CD4-positive, alpha-beta T cell (primary cell): ENCODE measurements around the gene C2CD4C. TPM values are rescaled to one million over a fixed set of nuclear protein-coding genes. Genes with fewer than 3 reads are reported as not detected.

ENCODE experiments used
- ATAC-seq: fragments of 200-7000 bp; cut with Tn5 transposase; one replicate; pipeline ENCODE4 v1.10.0; 2022; ENCODE audit warnings: mild to moderate bottlenecking; ENCODE audit not compliant: poor library complexity
- CTCF ChIA-PET: fragments of 350-600 bp; sonication (Branson Sonifier 250); formaldehyde crosslinking; loops from one replicate; lab custom pipeline; 2021; ENCODE audit warnings: antibody characterized with exemption, inconsistent platforms; lab: Charles Lee
- POLR2A ChIA-PET: fragments of 350-600 bp; sonication (Branson Sonifier 250); formaldehyde crosslinking; loops from one replicate; lab custom pipeline; 2021; ENCODE audit warnings: antibody characterized with exemption, inconsistent platforms; lab: Charles Lee
- DNase-seq, 14 experiments: peaks; one replicate each; pipeline ENCODE4 v3.0.0-alpha.2; 2013 to 2020; ENCODE audit warnings: mixed read lengths in 2 of 14
- H3K27ac ChIP-seq, 2 donors: one replicate each; pipeline versions ENCODE4 v1.5.1 to v1.7.0; 2013; ENCODE audit warnings: low read length in 2 of 2, low read depth in 1 of 2, mild to moderate bottlenecking in 1 of 2
- H3K27me3 ChIP-seq, 2 experiments: 1 replicate in 1 of 2; 2 replicates in 1 of 2; pipeline versions ENCODE4 v1.6.1 to v1.7.0; 2013; ENCODE audit warnings: low read length in 2 of 2, control low read depth in 1 of 2, mild to moderate bottlenecking in 1 of 2, moderate library complexity in 1 of 2; ENCODE audit not compliant: insufficient read depth in 2 of 2, control insufficient read depth in 1 of 2
- H3K36me3 ChIP-seq: one replicate; pipeline ENCODE4 v1.6.1; 2013; ENCODE audit warnings: low read length, control low read depth; ENCODE audit not compliant: insufficient read depth
- H3K4me1 ChIP-seq: one replicate; pipeline ENCODE4 v1.6.1; 2013; ENCODE audit warnings: low read length, control low read depth; ENCODE audit not compliant: insufficient read depth
- H3K4me3 ChIP-seq: one replicate; pipeline ENCODE4 v1.5.1; 2013; ENCODE audit warnings: mild to moderate bottlenecking, low read length, moderate library complexity
- H3K9me3 ChIP-seq, 2 experiments: 1 replicate in 1 of 2; 2 replicates in 1 of 2; pipeline versions ENCODE4 v1.6.1 to v1.7.0; 2013; ENCODE audit warnings: low read length in 2 of 2, mild to moderate bottlenecking in 2 of 2, control low read depth in 1 of 2, moderate library complexity in 1 of 2; ENCODE audit not compliant: control insufficient read depth in 1 of 2, insufficient read depth in 1 of 2
- H3K27ac Mint-ChIP-seq: one replicate; pipeline ENCODE4 v1.8.0; 2020; ENCODE audit warnings: mixed read lengths
- H3K27me3 Mint-ChIP-seq: one replicate; pipeline ENCODE4 v1.8.0; 2021; ENCODE audit warnings: mixed read lengths
- H3K36me3 Mint-ChIP-seq: one replicate; pipeline ENCODE4 v1.8.0; 2021; ENCODE audit warnings: low read depth, mixed read lengths
- H3K4me1 Mint-ChIP-seq: one replicate; pipeline ENCODE4 v1.8.0; 2021; ENCODE audit warnings: low read depth, mixed read lengths
- H3K4me3 Mint-ChIP-seq: one replicate; pipeline ENCODE4 v1.8.0; 2020; ENCODE audit warnings: mild to moderate bottlenecking, mixed read lengths
- H3K9me3 Mint-ChIP-seq: one replicate; pipeline ENCODE4 v1.8.0; 2020; ENCODE audit warnings: mixed read lengths
- intact Hi-C, 2 experiments: fragments of 100-400 bp; cut with DNase I in 1 of 2; cut with micrococcal nuclease in 1 of 2; formaldehyde crosslinking; loops; one replicate each; pipeline versions ENCODE4 v1.15.1 to v1.9.0; 2023 to 2025; cut with DNase I, micrococcal nuclease
- total RNA-seq, 174 experiments: library from RNA in 2 of 174; stranded (reverse) in 2 of 174; gene quantifications; one replicate each; pipeline ENCODE4 v1.2.3 and lab custom pipeline; 2021 to 2026
- TF ChIP-seq, protein P1 (sequence below): fragments of 200-600 bp; IDR thresholded peaks from one replicate; pipeline ENCODE4 v1.8.0; 2022; ENCODE audit warnings: antibody characterized with exemption, mild to moderate bottlenecking

Gene C2CD4C
- total RNA-seq, 2 experiments from 2014 or later = not detected

DNA sequence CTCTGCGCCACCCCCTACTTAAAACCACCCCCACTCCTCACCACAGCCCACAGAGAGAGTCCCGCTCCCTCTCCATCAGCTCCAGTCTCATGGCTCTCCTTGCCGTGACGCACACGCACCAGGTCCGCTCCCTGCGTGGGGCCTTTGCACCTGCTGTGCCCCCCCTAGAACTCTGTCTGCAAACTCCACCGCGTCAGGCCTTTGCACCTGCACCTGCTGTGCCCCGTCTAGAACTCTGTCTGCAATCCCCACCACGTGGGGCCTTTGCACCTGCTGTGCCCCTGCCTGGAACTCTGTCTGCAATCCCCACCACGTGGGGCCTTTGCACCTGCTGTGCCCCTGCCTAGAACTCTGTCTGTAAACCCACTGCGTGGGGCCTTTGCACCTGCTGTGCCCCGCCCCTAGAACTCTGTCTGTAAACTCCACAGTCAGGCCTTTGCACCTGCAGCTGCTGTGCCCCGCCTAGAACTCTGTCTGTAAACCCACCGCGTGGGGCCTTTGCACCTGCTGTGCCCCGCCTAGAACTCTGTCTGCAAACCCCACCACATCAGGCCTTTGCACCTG, 47.7 kb upstream of the C2CD4C start:
- CTCF ChIA-PET = no interaction called here
- peaks cover 0 to 17% of the 10 kb centered on the region in 2 experiments for H3K9me3 ChIP-seq
- intact Hi-C loops = no loop called here
- no peak overlapping the region for H3K27ac ChIP-seq
- TF ChIP-seq, protein P1, sequence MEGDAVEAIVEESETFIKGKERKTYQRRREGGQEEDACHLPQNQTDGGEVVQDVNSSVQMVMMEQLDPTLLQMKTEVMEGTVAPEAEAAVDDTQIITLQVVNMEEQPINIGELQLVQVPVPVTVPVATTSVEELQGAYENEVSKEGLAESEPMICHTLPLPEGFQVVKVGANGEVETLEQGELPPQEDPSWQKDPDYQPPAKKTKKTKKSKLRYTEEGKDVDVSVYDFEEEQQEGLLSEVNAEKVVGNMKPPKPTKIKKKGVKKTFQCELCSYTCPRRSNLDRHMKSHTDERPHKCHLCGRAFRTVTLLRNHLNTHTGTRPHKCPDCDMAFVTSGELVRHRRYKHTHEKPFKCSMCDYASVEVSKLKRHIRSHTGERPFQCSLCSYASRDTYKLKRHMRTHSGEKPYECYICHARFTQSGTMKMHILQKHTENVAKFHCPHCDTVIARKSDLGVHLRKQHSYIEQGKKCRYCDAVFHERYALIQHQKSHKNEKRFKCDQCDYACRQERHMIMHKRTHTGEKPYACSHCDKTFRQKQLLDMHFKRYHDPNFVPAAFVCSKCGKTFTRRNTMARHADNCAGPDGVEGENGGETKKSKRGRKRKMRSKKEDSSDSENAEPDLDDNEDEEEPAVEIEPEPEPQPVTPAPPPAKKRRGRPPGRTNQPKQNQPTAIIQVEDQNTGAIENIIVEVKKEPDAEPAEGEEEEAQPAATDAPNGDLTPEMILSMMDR = no peak
- Mint-ChIP-seq H3K4me1 (peaks cover 5% of the 10 kb centered on the region), H3K36me3 (no peaks in the 10 kb centered on the region), H3K27me3 (peaks cover 10% of the 10 kb centered on the region), H3K4me3 (no peak overlapping the region), H3K9me3 (no peaks in the 10 kb centered on the region), H3K27ac (no peak overlapping the region)
- ATAC-seq (no peak), DNase-seq (no peak)
- H3K27me3 ChIP-seq = peaks cover 14 to 20% of the 10 kb centered on the region in 2 experiments
- no peaks in the 10 kb centered on the region for H3K36me3 ChIP-seq
- H3K4me3 ChIP-seq = no peak overlapping the region
- POLR2A ChIA-PET = no interaction called here
- H3K4me1 ChIP-seq = peaks cover 13% of the 10 kb centered on the region

DNA sequence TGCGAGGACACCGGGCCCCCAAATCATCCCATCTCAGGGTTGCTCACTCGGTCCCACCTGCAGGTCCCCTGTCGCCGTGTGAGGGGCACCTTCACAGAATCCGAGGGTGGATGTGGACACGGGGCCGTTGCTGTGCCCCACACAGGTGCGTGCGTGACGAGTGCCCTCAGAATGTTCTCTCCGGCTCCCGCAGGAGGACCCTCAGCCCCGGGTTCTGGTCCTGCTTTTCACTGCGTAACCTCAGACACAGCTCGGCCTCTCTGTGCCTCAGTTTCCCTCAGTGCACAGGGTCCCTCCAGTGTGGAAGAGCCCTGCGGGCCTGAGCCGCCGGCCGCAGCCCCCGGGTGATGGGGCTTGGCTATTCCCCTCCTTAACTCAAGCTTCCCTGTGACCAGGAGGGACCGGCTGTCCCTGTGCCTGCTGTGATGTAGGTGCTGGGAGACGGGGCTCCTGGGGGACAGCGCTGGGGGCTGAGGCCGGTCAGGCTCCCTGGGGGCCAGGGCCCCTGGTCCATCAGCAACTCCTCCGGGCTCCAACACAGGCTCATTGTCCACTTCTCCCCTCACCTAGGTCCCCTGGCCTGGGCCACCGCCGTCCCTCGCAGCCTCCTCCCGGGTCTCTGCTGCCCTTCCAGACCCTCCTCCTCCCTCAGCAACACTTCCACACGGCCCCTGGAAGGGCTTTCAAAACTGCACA, 47.1 kb upstream of the C2CD4C start:
- no peak for ATAC-seq
- H3K27me3 ChIP-seq = peaks cover 9 to 14% of the 10 kb centered on the region in 2 experiments
- CTCF ChIA-PET = no interaction called here
- Mint-ChIP-seq H3K4me1 (peaks cover 5% of the 10 kb centered on the region), H3K27me3 (peaks cover 7% of the 10 kb centered on the region), H3K27ac (no peak overlapping the region), H3K4me3 (no peak overlapping the region), H3K9me3 (no peaks in the 10 kb centered on the region), H3K36me3 (no peaks in the 10 kb centered on the region)
- no peaks in the 10 kb centered on the region for H3K36me3 ChIP-seq
- peaks cover 0 to 20% of the 10 kb centered on the region in 2 experiments for H3K9me3 ChIP-seq
- peaks cover 8% of the 10 kb centered on the region for H3K4me1 ChIP-seq
- H3K4me3 ChIP-seq = no peak overlapping the region
- no peak for DNase-seq
- H3K27ac ChIP-seq = no peak overlapping the region
- TF ChIP-seq, protein P1 = no peak
- POLR2A ChIA-PET = no interaction called here
- intact Hi-C loops = no loop called here

- CTCF ChIA-PET = no interaction called here
- Histone ChIP-seq H3K27ac (no peak overlapping the region), H3K36me3 (no peaks in the 10 kb centered on the region), H3K9me3 (peaks cover 0 to 28% of the 10 kb centered on the region in 2 experiments), H3K4me1 (peaks cover 8% of the 10 kb centered on the region), H3K4me3 (no peak overlapping the region), H3K27me3 (peaks cover 9 to 14% of the 10 kb centered on the region in 2 experiments)
- no peaks in the 10 kb centered on the region for H3K9me3 Mint-ChIP-seq
- peaks cover 7% of the 10 kb centered on the region for H3K27me3 Mint-ChIP-seq
- ATAC-seq (no peak), DNase-seq (no peak)
- H3K4me1 Mint-ChIP-seq = peaks cover 5% of the 10 kb centered on the region
- intact Hi-C loops = no loop called here
- H3K36me3 Mint-ChIP-seq = no peaks in the 10 kb centered on the region
- POLR2A ChIA-PET = no interaction called here
- H3K4me3 Mint-ChIP-seq = no peak overlapping the region
- TF ChIP-seq, protein P1 = no peak
- H3K27ac Mint-ChIP-seq = no peak overlapping the region
These were observed 46.2 kb upstream of the C2CD4C start for GRCh38 chr19:455031-455705.
